GM19395 (cell line): ENCODE data around the gene RBM47.
"Not testable (repeated sequence)": the region's sequence is repeated elsewhere in the genome, so short reads cannot be mapped to it uniquely, and the experiment has no call there.

Experiments
- ATAC-seq: cut with Tn5 transposase; IDR thresholded peaks from one replicate; pipeline ENCODE4 v1.9.1; 2021; ENCODE audit warnings: mild to moderate bottlenecking, moderate library complexity; ENCODE audit not compliant: unreplicated experiment

The RBM47 gene

GRCh38 chr4:40629401-40630334, at the start of gene RBM47:
RBM47 (minus strand) TSS chr4:40629864; CDS start chr4:40438893, 190,971 bp downstream.
- ATAC-seq: peak; percentile 52

DNA sequence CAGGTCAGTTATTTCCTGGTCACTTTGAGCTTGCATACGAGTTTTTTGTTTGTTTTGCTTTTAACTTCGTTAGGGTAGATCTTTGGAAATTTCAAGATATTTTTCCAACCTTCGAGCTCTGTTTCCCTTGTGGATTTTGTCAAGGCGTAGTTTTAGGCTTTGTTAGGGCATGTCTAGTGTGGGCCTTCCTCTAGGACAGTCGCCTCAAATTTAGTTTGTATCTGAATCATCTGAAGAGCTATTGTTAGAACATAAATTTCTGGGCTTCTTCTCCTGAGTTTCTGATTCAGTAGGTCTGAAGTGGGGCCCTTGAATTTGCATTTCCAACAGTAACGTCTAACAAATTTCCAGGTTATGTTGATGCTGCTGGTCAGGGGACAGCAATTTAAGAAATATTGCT, 48.8 kb upstream of the RBM47 start:
- no peak for ATAC-seq

GRCh38 chr4:40675166-40675565, 45.5 kb upstream of the RBM47 start:
- no peak for ATAC-seq

DNA sequence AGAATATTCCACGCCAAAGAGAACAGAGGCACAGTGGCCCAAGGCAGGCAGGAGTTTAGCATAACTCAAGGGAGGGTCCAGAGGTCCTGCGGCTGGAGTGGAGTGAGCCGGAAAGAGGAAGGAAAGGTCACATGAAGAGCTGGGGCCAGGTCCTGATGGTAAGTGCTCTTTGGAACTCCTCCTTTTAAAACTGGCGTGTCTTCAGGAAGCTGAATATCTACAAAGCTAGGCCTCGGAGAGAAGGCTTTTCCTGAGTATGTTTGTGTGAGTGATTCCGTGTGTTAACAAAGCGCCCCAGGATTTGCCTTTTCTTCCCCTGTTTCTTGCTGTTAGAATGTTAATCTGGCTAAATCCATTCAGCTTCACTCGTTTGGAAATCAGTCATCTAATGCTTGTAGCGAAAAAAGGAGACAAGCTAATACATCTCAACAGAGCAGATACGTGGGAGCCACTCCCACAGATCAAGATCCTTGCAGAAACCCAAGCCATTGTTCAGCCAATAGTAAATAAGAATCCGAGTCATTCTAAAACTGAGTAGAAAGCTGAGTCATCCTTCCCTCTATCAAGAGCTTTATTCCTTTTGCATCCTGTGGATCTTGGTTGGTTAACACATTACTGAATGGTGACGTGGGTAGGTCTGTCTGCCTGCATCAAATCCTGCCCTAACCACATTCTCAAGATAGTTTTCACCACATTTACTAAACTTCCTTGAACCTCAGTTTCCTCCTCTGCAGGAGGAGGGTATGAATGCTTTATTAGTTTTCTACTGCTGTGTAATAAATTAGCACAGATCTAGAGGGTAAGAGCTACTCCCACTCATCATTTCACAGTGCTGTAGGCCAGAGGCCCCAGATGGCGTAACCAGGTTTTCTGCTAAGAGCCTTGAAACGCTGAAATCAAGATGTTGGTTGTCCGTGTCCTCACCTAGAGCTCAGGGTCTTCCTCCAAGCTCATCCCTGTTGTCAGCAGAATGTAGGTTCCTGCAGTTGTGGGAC, 43.2 kb upstream of the RBM47 start:
- ATAC-seq: peak; percentile 78

GRCh38 chr4:40669504-40669903, 39.8 kb upstream of the RBM47 start:
- ATAC-seq: no peak

DNA sequence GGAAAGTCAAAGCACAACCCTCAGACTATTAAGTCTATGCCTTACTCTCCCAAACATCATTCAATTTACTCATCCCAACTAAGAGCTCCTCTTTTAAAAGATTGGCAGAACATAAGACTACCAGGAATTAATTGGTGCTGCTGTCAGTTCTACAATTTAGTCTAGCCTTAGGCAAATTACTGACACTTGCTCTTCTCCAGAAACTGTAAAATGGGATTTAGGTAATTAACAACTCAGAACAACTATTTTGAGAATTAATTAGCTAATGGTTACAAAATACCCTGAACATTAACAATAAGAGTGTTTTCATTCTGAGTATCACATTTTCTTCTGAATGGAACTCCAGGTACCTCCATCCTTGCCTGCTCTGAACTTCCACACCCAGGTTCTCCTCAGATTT, 36.2 kb upstream of the RBM47 start:
- no peak for ATAC-seq

GRCh38 chr4:40662962-40663604, 33.4 kb upstream of the RBM47 start:
- peak; percentile 84 for ATAC-seq

- ATAC-seq: no peak
Observed at GRCh38 chr4:40661803-40662202, 32.1 kb upstream of the RBM47 start.

DNA sequence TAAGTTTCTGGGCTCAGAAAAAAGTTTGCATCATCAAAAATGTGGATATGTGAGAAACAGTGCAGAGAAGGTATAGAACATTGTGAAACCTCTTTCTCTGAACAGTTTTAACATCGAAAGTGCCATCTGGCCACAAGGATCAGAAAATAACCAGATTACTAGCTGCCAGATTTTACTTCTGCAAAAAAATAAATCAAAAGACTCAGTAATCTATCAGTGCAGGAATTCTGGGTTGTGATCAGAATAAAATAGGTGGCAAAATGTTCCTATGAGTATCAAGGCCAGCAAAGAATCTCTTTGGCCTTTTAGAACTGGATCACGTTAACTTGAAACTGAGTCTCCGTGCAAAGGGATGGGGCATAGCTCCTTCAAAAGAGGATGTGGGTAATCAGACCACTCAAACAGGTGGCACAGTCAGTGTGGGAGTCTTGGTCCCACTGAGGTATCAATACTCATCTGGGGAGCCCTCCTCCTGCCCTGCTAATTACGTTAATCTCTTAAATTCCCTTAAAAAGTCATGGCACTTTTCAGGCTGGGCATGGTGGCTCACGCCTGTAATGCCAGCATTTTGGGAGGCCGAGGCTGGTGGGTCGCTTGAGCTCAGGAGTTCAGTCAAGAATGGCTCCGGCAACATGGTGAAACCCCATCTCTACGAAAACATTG, 26.7 kb upstream of the RBM47 start:
- ATAC-seq: peak; percentile 95

- ATAC-seq: no peak
Observed at GRCh38 chr4:40651280-40651679, 21.6 kb upstream of the RBM47 start.

GRCh38 chr4:40649321-40649720, 19.7 kb upstream of the RBM47 start:
- ATAC-seq: no peak

GRCh38 chr4:40648742-40649281, 19.1 kb upstream of the RBM47 start:
- no peak for ATAC-seq

DNA sequence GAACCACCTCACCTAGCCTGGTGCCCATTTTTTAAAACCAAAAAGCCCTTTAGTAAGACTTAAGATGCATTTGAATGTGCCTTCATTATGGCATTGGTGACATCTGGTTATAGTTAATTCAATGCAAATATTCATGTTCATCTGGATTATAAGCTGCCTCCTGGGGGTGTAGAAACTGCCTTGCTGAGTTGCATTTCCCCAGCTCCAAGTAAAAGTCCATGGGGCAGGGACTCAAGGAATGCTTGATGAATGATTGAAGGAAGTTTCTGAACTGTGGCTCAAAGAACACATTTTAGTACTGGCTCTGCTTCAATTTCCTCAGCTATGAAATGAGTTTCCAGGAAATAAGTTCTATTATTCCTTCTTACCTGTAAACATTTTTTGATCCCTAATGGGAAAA, 18.5 kb upstream of the RBM47 start:
- ATAC-seq: no peak

DNA sequence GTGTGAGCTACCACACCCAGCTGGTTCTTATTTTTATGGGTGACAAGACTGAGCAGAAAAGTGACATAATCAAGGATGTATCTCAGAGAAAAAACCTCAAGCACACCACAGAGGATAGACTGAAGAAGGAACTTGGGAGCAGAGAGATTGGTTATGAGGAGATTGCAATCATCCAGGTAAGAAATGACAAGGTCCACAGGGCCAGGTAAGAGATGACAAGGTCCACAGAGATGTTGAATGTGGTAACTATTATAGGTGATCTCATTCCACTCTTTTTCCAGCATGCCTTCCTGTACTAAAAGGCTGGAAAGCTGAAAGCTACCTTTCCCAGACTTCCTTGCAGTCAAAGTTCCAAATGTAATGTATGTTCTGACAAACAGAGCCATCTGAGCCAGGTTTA, 15.9 kb upstream of the RBM47 start:
- ATAC-seq: no peak

DNA sequence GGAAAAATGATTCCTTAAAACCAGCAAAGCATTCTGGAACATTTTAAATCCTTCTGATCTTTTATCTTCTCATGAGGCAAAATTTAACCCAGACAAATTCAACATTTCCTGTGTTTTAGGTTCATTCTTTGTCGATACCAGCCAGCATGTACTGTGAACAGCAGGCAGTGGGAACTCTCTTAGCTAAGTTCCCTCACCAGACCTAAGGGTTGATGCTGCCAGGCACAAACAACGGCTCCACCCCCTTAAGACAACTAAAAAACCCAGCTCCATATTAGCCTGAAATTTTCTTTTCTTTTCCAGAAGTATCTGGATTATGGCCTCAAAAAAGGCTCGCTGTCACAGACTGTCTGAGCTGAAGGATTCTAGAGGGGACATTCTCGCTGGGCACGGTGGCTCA, 2.4 kb upstream of the RBM47 start:
- no peak for ATAC-seq

- peak; percentile 59 for ATAC-seq
Observed at GRCh38 chr4:40630335-40631021, 814 bp upstream of the RBM47 start.

GRCh38 chr4:40628888-40629287, 776 bp downstream of the RBM47 start:
- no peak for ATAC-seq

DNA sequence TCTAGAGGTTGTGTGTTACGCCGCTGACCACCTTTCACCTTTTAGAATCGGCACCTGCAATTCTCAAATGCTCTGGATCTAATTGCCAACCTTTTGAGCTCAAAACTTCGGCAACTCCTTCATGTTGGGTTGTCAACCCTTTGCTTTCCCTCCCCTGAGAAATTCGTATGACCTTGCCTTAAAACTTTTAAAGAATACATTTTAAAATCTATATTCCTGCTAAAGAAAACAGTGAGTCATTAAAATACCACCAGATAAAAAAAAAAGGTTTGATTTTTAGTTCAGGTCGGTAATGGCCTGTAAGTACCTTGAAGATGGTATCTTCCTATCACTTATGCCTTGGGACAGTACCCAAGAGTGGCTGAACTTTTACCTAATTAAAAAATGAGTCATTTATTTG, 1.3 kb downstream of the RBM47 start:
- not testable (repeated sequence) for ATAC-seq

DNA sequence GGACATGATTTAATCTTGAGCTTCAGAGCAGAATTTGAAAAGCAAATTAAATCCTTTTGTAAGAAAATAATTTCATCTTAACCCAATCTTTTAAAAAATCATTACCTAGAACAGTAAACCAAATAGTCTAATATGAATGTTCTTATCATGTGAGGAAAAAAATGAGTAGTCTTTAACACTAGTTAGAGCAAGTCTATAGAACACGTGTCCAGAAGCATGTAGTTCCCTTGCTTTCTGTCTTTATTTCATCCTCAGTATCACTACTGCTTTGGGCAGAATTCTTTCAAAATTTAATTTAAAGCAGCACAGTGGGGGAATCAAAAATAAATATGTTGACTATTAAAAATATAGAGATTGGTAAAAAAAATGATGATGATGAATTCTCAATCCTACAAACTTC, 2.1 kb downstream of the RBM47 start:
- ATAC-seq: no peak
